ENCODE data around the gene CCNA2.

The CCNA2 gene

DNA sequence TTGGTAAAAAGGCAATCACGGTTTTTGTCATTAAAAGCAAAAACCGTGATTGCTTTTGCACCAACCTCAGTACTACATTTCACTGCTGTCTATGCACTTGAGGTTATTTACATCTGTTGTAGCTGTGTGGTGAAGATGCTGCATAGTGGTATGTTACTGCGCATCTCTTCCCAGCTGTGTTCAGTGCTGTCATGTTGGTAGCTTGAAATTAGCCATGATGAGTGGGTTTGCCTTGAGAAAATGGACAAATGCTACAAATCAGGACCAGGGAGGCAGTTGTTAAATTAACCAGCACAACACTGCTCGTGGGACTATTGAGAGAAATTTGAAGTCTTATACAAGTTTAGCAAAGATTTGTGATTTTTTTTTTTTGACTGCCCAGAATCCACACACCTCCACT lies 56.5 kb downstream of the CCNA2 start:
- ATAC-seq = no peak
- TF ChIP-seq, protein P1, sequence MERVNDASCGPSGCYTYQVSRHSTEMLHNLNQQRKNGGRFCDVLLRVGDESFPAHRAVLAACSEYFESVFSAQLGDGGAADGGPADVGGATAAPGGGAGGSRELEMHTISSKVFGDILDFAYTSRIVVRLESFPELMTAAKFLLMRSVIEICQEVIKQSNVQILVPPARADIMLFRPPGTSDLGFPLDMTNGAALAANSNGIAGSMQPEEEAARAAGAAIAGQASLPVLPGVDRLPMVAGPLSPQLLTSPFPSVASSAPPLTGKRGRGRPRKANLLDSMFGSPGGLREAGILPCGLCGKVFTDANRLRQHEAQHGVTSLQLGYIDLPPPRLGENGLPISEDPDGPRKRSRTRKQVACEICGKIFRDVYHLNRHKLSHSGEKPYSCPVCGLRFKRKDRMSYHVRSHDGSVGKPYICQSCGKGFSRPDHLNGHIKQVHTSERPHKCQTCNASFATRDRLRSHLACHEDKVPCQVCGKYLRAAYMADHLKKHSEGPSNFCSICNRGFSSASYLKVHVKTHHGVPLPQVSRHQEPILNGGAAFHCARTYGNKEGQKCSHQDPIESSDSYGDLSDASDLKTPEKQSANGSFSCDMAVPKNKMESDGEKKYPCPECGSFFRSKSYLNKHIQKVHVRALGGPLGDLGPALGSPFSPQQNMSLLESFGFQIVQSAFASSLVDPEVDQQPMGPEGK (CRISPR knock-in tag; IDR thresholded peaks at IDR 0.05; ENCODE audit: borderline replicate concordance) = no peak
- TF ChIP-seq, protein P2, sequence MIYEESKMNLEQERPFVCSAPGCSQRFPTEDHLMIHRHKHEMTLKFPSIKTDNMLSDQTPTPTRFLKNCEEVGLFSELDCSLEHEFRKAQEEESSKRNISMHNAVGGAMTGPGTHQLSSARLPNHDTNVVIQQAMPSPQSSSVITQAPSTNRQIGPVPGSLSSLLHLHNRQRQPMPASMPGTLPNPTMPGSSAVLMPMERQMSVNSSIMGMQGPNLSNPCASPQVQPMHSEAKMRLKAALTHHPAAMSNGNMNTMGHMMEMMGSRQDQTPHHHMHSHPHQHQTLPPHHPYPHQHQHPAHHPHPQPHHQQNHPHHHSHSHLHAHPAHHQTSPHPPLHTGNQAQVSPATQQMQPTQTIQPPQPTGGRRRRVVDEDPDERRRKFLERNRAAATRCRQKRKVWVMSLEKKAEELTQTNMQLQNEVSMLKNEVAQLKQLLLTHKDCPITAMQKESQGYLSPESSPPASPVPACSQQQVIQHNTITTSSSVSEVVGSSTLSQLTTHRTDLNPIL (CRISPR knock-in tag; IDR thresholded peaks at IDR 0.05; ENCODE audit: low read depth) = no peak
- TF ChIP-seq OSR1 (CRISPR knock-in tag; IDR thresholded peaks at IDR 0.05) (no peak), TOX (CRISPR knock-in tag; IDR thresholded peaks at IDR 0.05; ENCODE audit: borderline replicate concordance) (no peak), GLIS3 (CRISPR knock-in tag; IDR thresholded peaks at IDR 0.05) (no peak), ESRRG (CRISPR knock-in tag; IDR thresholded peaks at IDR 0.05) (no peak), SNAI2 (CRISPR knock-in tag; IDR thresholded peaks at IDR 0.05) (no peak), ZFP3 (CRISPR knock-in tag; IDR thresholded peaks at IDR 0.05) (no peak), TCF4 (CRISPR knock-in tag; IDR thresholded peaks at IDR 0.05; ENCODE audit: borderline replicate concordance) (no peak), ZFP30 (CRISPR knock-in tag; IDR thresholded peaks at IDR 0.05) (no peak), BACH2 (CRISPR knock-in tag; IDR thresholded peaks at IDR 0.05; ENCODE audit: borderline replicate concordance) (no peak), ZNF8 (CRISPR knock-in tag; IDR thresholded peaks at IDR 0.05) (no peak), CSDC2 (CRISPR knock-in tag; IDR thresholded peaks at IDR 0.05) (no peak), ZC3H10 (CRISPR knock-in tag; IDR thresholded peaks at IDR 0.05) (no peak), RARB (CRISPR knock-in tag; IDR thresholded peaks at IDR 0.05) (no peak), ZNF565 (CRISPR knock-in tag; conservative IDR thresholded peaks at IDR 0.05; ENCODE audit: low read depth) (no peak), ISL1 (CRISPR knock-in tag; IDR thresholded peaks at IDR 0.05) (no peak), ZNF70 (CRISPR knock-in tag; IDR thresholded peaks at IDR 0.05) (no peak)
- TF ChIP-seq, protein P3, sequence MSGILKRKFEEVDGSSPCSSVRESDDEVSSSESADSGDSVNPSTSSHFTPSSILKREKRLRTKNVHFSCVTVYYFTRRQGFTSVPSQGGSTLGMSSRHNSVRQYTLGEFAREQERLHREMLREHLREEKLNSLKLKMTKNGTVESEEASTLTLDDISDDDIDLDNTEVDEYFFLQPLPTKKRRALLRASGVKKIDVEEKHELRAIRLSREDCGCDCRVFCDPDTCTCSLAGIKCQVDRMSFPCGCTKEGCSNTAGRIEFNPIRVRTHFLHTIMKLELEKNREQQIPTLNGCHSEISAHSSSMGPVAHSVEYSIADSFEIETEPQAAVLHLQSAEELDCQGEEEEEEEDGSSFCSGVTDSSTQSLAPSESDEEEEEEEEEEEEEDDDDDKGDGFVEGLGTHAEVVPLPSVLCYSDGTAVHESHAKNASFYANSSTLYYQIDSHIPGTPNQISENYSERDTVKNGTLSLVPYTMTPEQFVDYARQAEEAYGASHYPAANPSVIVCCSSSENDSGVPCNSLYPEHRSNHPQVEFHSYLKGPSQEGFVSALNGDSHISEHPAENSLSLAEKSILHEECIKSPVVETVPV (CRISPR knock-in tag; IDR thresholded peaks at IDR 0.05) = no peak
- TF ChIP-seq, protein P4, sequence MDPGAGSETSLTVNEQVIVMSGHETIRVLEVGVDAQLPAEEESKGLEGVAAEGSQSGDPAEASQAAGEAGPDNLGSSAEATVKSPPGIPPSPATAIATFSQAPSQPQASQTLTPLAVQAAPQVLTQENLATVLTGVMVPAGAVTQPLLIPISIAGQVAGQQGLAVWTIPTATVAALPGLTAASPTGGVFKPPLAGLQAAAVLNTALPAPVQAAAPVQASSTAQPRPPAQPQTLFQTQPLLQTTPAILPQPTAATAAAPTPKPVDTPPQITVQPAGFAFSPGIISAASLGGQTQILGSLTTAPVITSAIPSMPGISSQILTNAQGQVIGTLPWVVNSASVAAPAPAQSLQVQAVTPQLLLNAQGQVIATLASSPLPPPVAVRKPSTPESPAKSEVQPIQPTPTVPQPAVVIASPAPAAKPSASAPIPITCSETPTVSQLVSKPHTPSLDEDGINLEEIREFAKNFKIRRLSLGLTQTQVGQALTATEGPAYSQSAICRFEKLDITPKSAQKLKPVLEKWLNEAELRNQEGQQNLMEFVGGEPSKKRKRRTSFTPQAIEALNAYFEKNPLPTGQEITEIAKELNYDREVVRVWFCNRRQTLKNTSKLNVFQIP (CRISPR knock-in tag; IDR thresholded peaks at IDR 0.05; ENCODE audit: borderline replicate concordance, low read depth) = no peak

Data from SK-N-SH treated with all-trans-retinoic acid at 6 μM for 48 hours (cell line).